ENCODE results near the gene NR2E1. TPM values are rescaled to one million over a fixed set of nuclear protein-coding genes. Genes with fewer than 3 reads are reported as not detected.
A peak's percentile ranks its signal among the peaks of the same experiment; 100 is the strongest.

The NR2E1 gene
- polyA plus RNA-seq, 1 of the 3 experiments (the other 2 are of a cell fraction), result not detected

- peaks cover 66% of the 10 kb centered on the region for H3K27me3 ChIP-seq (ENCODE audit: insufficient read depth)
- H3K9me2 ChIP-seq, result no peaks in the 10 kb centered on the region
- no peaks in the 10 kb centered on the region for H4K20me1 ChIP-seq (ENCODE audit: insufficient read depth)
- H3K36me3 ChIP-seq (replicated peaks in 1 of 2; ENCODE audit: control insufficient read depth in 1 of 2, insufficient read depth in 2 of 2, low read length in 1 of 2), result no peaks in the 10 kb centered on the region
- H3K4me2 ChIP-seq, result peak overlapping the region; percentile 81
- H3K79me2 ChIP-seq (ENCODE audit: insufficient read depth), result no peaks in the 10 kb centered on the region
- H3K27ac ChIP-seq (ENCODE audit: low read depth in 2 of 2, low read length in 1 of 2), result no peak overlapping the region
- TF ChIP-seq EZH2phosphoT487 (IDR thresholded peaks at IDR 0.05; ENCODE audit: borderline replicate concordance, low read depth) (peak; percentile 97), POLR2AphosphoS5 (IDR thresholded peaks at IDR 0.05; ENCODE audit: low read depth, low read length) (no peak), FOXM1 (IDR thresholded peaks at IDR 0.05; ENCODE audit: low read depth) (no peak)
- H3K9ac ChIP-seq, result no peak overlapping the region
- H3K9me3 ChIP-seq, result no peaks in the 10 kb centered on the region
- POLR2A ChIA-PET, result no interaction called here
- H3K4me1 ChIP-seq (ENCODE audit: control insufficient read depth in 1 of 2, insufficient read depth in 2 of 2, low read depth in 1 of 2, low read length in 1 of 2), result peaks cover 0 to 10% of the 10 kb centered on the region in 2 experiments; a peak in 1 of 4 replicates
- peak; percentile 73 for DNase-seq
- whole genome bisulfite sequencing (ENCODE audit: low lambda C conversion rate), result 7% methylated on average over 46 of the region's 60 CpGs
- peak overlapping the region; percentile 14; the same call in 1 of the 2 replicates for H2AFZ ChIP-seq (ENCODE audit: low read depth)
- peak overlapping the region; percentile 43 to 58 for H3K4me3 ChIP-seq (ENCODE audit: low read depth in 2 of 2, low read length in 1 of 2)
- H3F3A ChIP-seq (replicated peaks; ENCODE audit: insufficient read depth), result no peaks in the 10 kb centered on the region
- CTCF ChIA-PET, result interaction anchor here (1.5 to 2.1 kb wide), 2 partner anchors 12 to 42 kb away, joined by 3 to 8 read pairs; no protein-coding TSS in a partner anchor
These were observed 8.4 kb upstream of the NR2E1 start for GRCh38 chr6:108157234-108157980.

- Histone ChIP-seq H3K9me2 (no peaks in the 10 kb centered on the region), H3K9ac (no peak overlapping the region), H3F3A (replicated peaks; ENCODE audit: insufficient read depth) (no peaks in the 10 kb centered on the region), H3K79me2 (ENCODE audit: insufficient read depth) (no peaks in the 10 kb centered on the region), H3K4me2 (peak overlapping the region; percentile 81), H2AFZ (ENCODE audit: low read depth) (peak overlapping the region; percentile 14; the same call in 1 of the 2 replicates), H3K27me3 (ENCODE audit: insufficient read depth) (peaks cover 72% of the 10 kb centered on the region), H3K9me3 (no peaks in the 10 kb centered on the region), H3K27ac (ENCODE audit: low read depth in 2 of 2, low read length in 1 of 2) (no peak overlapping the region), H4K20me1 (ENCODE audit: insufficient read depth) (no peaks in the 10 kb centered on the region), H3K4me3 (ENCODE audit: low read depth in 2 of 2, low read length in 1 of 2) (peak overlapping the region; percentile 43 to 58), H3K4me1 (ENCODE audit: control insufficient read depth in 1 of 2, insufficient read depth in 2 of 2, low read depth in 1 of 2, low read length in 1 of 2) (peaks cover 0 to 10% of the 10 kb centered on the region in 2 experiments; a peak in 1 of 4 replicates), H3K36me3 (replicated peaks in 1 of 2; ENCODE audit: control insufficient read depth in 1 of 2, insufficient read depth in 2 of 2, low read length in 1 of 2) (no peaks in the 10 kb centered on the region)
- peak; percentile 54 for DNase-seq
- 61% methylated on average over 22 of the region's 38 CpGs for WGBS (ENCODE audit: low lambda C conversion rate)
- TF ChIP-seq NRF1 (IDR thresholded peaks at IDR 0.05; ENCODE audit: low read depth, low read length), result no peak
- peak; percentile 37; the same call in 1 of the 2 replicates for TF ChIP-seq EZH2phosphoT487 (IDR thresholded peaks at IDR 0.05; ENCODE audit: borderline replicate concordance, low read depth)
- POLR2A ChIA-PET, result no interaction called here
- CTCF ChIA-PET, result interaction anchor here (0.7 to 1.5 kb wide), 3 partner anchors 18 to 699 kb away, joined by 3 read pairs; no protein-coding TSS in a partner anchor
These were observed 7.8 kb upstream of the NR2E1 start for GRCh38 chr6:108157981-108158525.

- no peaks in the 10 kb centered on the region for H3K9me3 ChIP-seq
- no peak overlapping the region for H3K9ac ChIP-seq
- TF ChIP-seq TAF1 (IDR thresholded peaks at IDR 0.05; ENCODE audit: borderline replicate concordance, low read depth, low read length), result no peak
- peaks cover 92% of the 10 kb centered on the region for H3K27me3 ChIP-seq (ENCODE audit: insufficient read depth)
- POLR2A ChIA-PET, result no interaction called here
- H3K9me2 ChIP-seq, result no peaks in the 10 kb centered on the region
- H3K4me3 ChIP-seq (ENCODE audit: low read depth in 2 of 2, low read length in 1 of 2), result no peak overlapping the region
- H3K79me2 ChIP-seq (ENCODE audit: insufficient read depth), result no peaks in the 10 kb centered on the region
- CTCF ChIA-PET, result interaction anchor here (1.4 kb wide), 1 partner anchor 20 kb away, joined by 3 read pairs; no protein-coding TSS in a partner anchor
- DNase-seq, result no peak
- H3K27ac ChIP-seq (ENCODE audit: low read depth in 2 of 2, low read length in 1 of 2), result no peak overlapping the region
- no peaks in the 10 kb centered on the region for H3K36me3 ChIP-seq (replicated peaks in 1 of 2; ENCODE audit: control insufficient read depth in 1 of 2, insufficient read depth in 2 of 2, low read length in 1 of 2)
- H2AFZ ChIP-seq (ENCODE audit: low read depth), result no peak overlapping the region
- 55% methylated on average over 5 of the region's 5 CpGs for WGBS (ENCODE audit: low lambda C conversion rate)
- H4K20me1 ChIP-seq (ENCODE audit: insufficient read depth), result no peaks in the 10 kb centered on the region
- H3K4me2 ChIP-seq, result no peak overlapping the region
- H3K4me1 ChIP-seq (ENCODE audit: control insufficient read depth in 1 of 2, insufficient read depth in 2 of 2, low read depth in 1 of 2, low read length in 1 of 2), result peaks cover 0 to 20% of the 10 kb centered on the region in 2 experiments; a peak in 1 of 4 replicates
- H3F3A ChIP-seq (replicated peaks; ENCODE audit: insufficient read depth), result no peaks in the 10 kb centered on the region
These were observed 5.8 kb upstream of the NR2E1 start for GRCh38 chr6:108159981-108160380.
